Measurements from ENCODE around the gene CDC34.

- TF ChIP-seq CTCF (IDR thresholded peaks at IDR 0.05): no peak
- TF ChIP-seq EZH2phosphoT487 (IDR thresholded peaks at IDR 0.05): no peak
- no peak for TF ChIP-seq EZH2 (IDR thresholded peaks at IDR 0.05)
These were observed 10.1 kb downstream of the CDC34 start for GRCh38 chr19:541699-542098.

Data from neural progenitor cell (in vitro differentiated cells).